ENCODE results near the gene ASPG. TPM values are rescaled to one million over a fixed set of nuclear protein-coding genes. Genes with fewer than 3 reads are reported as not detected.

ASPG gene
- total and polyA plus RNA-seq, 2 of the 13 experiments (the other 11 are each of a cell fraction or from before 2014, with no cell fraction given) = not detected

DNA sequence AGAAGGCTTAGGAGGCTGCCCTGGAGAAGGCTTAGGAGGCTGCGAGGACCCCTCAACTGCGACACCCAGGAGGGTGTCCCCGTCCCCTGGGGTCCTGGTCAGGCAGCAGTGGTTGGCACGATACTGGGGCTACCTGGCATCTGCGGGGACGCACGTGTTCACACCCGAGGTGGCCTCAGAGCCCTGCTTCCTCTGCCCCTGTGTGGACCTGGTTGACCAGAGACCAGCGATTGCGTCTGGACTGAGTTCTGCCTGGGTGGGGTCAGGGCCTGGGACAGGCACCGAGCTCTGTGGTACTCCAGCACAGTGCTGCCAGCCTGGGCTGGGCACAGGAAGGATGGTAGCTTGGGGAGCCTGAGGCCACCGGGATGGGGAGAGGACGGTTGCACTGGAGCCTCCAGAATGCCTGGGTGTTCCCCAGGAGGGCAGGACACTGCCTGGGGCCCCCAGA, 735 bp downstream of the ASPG start (continued):
- no peak for TF ChIP-seq FOXM1 (CRISPR knock-in tag; IDR thresholded peaks at IDR 0.05)
- no peak for TF ChIP-seq GABPA (IDR thresholded peaks at IDR 0.05; ENCODE audit: low read depth, low read length)
- no peak for TF ChIP-seq GABPA (CRISPR knock-in tag; IDR thresholded peaks at IDR 0.05; ENCODE audit: low read depth)

GRCh38 chr14:104086661-104087461, 1.4 kb downstream of the ASPG start:
- ChIA-PET POLR2A (no interaction called here), CTCF (ENCODE audit: low intra/inter-chr PET ratio, low total read pairs) (no interaction called here)
- H3K4me3 ChIP-seq (replicated peaks in 1 of 3; ENCODE audit: insufficient read depth in 1 of 3, low read depth in 2 of 3, low read length in 3 of 3) = no peak overlapping the region
- FAIRE-seq (no peak), ATAC-seq (peak; percentile 15; the same call in 2 of the 3 replicates), DNase-seq (ENCODE audit: low spot score) (no peak)
- no peak overlapping the region for H3K9ac ChIP-seq (ENCODE audit: insufficient read depth, low read depth, low read length)
- H3K9me3 ChIP-seq (ENCODE audit: low read length) = no peaks in the 10 kb centered on the region
- H3K27me3 ChIP-seq (ENCODE audit: control insufficient read depth in 1 of 2, insufficient read depth in 2 of 2, low read length in 2 of 2) = peaks cover 3 to 40% of the 10 kb centered on the region in 2 experiments
- H3K79me2 ChIP-seq (ENCODE audit: insufficient read depth, low read length) = no peaks in the 10 kb centered on the region
- intact Hi-C loops (cut with micrococcal nuclease; ENCODE audit: unreplicated experiment) = no loop called here
- no peak overlapping the region for H3K4me2 ChIP-seq (ENCODE audit: low read depth, low read length)
- 37% methylated on average over 11 of the region's 16 CpGs for WGBS (ENCODE audit: low lambda C conversion rate)
- no peak overlapping the region for H2AFZ ChIP-seq (ENCODE audit: low read length)
- no peaks in the 10 kb centered on the region for H4K20me1 ChIP-seq (ENCODE audit: insufficient read depth, low read length)
- H3K4me1 ChIP-seq (ENCODE audit: insufficient read depth, low read length) = peaks cover 17% of the 10 kb centered on the region
- 0 out of 2 replicates have a peak, but pooled peaks have one; percentile 0 for TF ChIP-seq HIVEP1 (CRISPR knock-in tag; IDR thresholded peaks at IDR 0.05)
- TF ChIP-seq ZNF343 (CRISPR knock-in tag; IDR thresholded peaks at IDR 0.05) = no peak
- TF ChIP-seq JARID2 (CRISPR knock-in tag; IDR thresholded peaks at IDR 0.05; ENCODE audit: insufficient replicate concordance) = no peak
- no peak for TF ChIP-seq PHF21A (CRISPR knock-in tag; IDR thresholded peaks at IDR 0.05)
- no peak overlapping the region for H3K27ac ChIP-seq (ENCODE audit: extremely low read length, insufficient read depth, low read length)
- no TSS peak for BruUV-seq (replicated peaks)
- no peaks in the 10 kb centered on the region for H3K36me3 ChIP-seq (replicated peaks in 1 of 2; ENCODE audit: control insufficient read depth in 1 of 2, insufficient read depth in 2 of 2, low read length in 2 of 2)
- in situ Hi-C loops (cut with HindIII; ENCODE audit: extremely low pct_ligation_motif_present, low pct_unique_long_range_greater_than_20kb) = no loop called here

All from HepG2 (cell line).